HepG2 (cell line): Measurements from ENCODE around the gene SPON2. TPM values are rescaled to one million over a fixed set of nuclear protein-coding genes. Genes with fewer than 3 reads are reported as not detected.

Experiments
- CSRNP1 ChIP-seq: sonication (generic); formaldehyde crosslinking; IDR thresholded peaks from 2 replicates; pipeline ENCODE4 v1.8.1; 2023; ENCODE audit warnings: mild to moderate bottlenecking, missing genetic modification reagents
- DNMT1 ChIP-seq: sonication (generic); formaldehyde crosslinking; IDR thresholded peaks from 2 replicates; pipeline ENCODE4 v1.5.1; 2020; ENCODE audit warnings: mild to moderate bottlenecking, missing genetic modification reagents
- HMGXB4 ChIP-seq, 2 experiments: sonication (generic) in 1 of 2; formaldehyde crosslinking in 1 of 2; IDR thresholded peaks; 2 replicates each; pipeline versions ENCODE4 v1.4.0 to v1.6.1; 2018 to 2020; ENCODE audit warnings: missing genetic modification reagents in 2 of 2, borderline replicate concordance in 1 of 2, low read depth in 1 of 2, mild to moderate bottlenecking in 1 of 2, missing biosample characterization in 1 of 2
- HOXA7 ChIP-seq: sonication (generic); formaldehyde crosslinking; IDR thresholded peaks from 2 replicates; pipeline ENCODE4 v1.8.1; 2022; ENCODE audit warnings: mild to moderate bottlenecking, missing genetic modification reagents, moderate library complexity
- LRRFIP1 ChIP-seq: sonication (generic); formaldehyde crosslinking; conservative IDR thresholded peaks from 2 replicates; pipeline ENCODE4 v1.4.0; 2020; ENCODE audit warnings: missing genetic modification reagents
- MAZ ChIP-seq, 2 experiments: sonication (generic) in 1 of 2; formaldehyde crosslinking in 1 of 2; IDR thresholded peaks; 2 replicates each; pipeline versions ENCODE4 v1.5.0 to v1.6.1; 2012 to 2020; ENCODE audit warnings: low read depth in 2 of 2, mild to moderate bottlenecking in 2 of 2, borderline replicate concordance in 1 of 2, improper control_type of control experiment in 1 of 2, low read length in 1 of 2, missing genetic modification reagents in 1 of 2, moderate library complexity in 1 of 2
- SMAD1 ChIP-seq: sonication (generic); formaldehyde crosslinking; IDR thresholded peaks from 2 replicates; pipeline ENCODE4 v1.4.0; 2020; ENCODE audit warnings: missing genetic modification reagents, low read depth, mild to moderate bottlenecking, borderline replicate concordance
- SOX5 ChIP-seq: IDR thresholded peaks from 2 replicates; pipeline ENCODE4 v1.6.1; 2016; ENCODE audit warnings: borderline replicate concordance
- STAG1 ChIP-seq: sonication (generic); formaldehyde crosslinking; IDR thresholded peaks from 2 replicates; pipeline ENCODE4 v1.4.0; 2020; ENCODE audit warnings: missing genetic modification reagents
- ZNF318 ChIP-seq: sonication (generic); formaldehyde crosslinking; IDR thresholded peaks from 2 replicates; pipeline ENCODE4 v1.4.0; 2020; ENCODE audit warnings: mild to moderate bottlenecking, missing genetic modification reagents
- ZNF678 ChIP-seq: sonication (generic); formaldehyde crosslinking; IDR thresholded peaks from 2 replicates; pipeline ENCODE4 v1.4.0; 2020; ENCODE audit warnings: mild to moderate bottlenecking, missing genetic modification reagents
- ZNF777 ChIP-seq: sonication (generic); formaldehyde crosslinking; IDR thresholded peaks from 2 replicates; pipeline ENCODE4 v1.4.0; 2020; ENCODE audit warnings: missing genetic modification reagents
- polyA plus RNA-seq, 8 experiments: library from polyadenylated mRNA; depleted of rRNA in 3 of 8; stranded (reverse) in 7 of 8; unstranded in 1 of 8; fragments of >200 nt; fragmentation: Illumina TruSeq in 4 of 8; extraction: Trizol in 4 of 8; gene quantifications; 2 replicates each; pipeline versions ENCODE4 v1.2.1 to v1.2.3, GENCODE V29; 2011 to 2016; ENCODE audit warnings: low read depth in 4 of 8, missing spikeins in 1 of 8, mixed read lengths in 1 of 8; ENCODE audit not compliant: insufficient read depth in 1 of 8
- total RNA-seq, 5 experiments: library from RNA; depleted of rRNA; stranded (reverse); fragments of >200 nt; fragmentation: Illumina TruSeq; extraction: Trizol; gene quantifications; 2 replicates each; pipeline ENCODE4 v1.2.3, GENCODE V29; 2016; ENCODE audit warnings: low read depth in 1 of 5

The SPON2 gene
- total and polyA plus RNA-seq, 2 of the 13 experiments (the other 11 are each of a cell fraction or from before 2014, with no cell fraction given), result 17.4 to 55.2 TPM

- TF ChIP-seq ZNF318 (CRISPR knock-in tag), result no peak
- TF ChIP-seq MAZ (IDR thresholded peaks at IDR 0.05; ENCODE audit: borderline replicate concordance, low read depth, low read length), result no peak; the same call in 1 of the 2 replicates
- peak; percentile 51; the same call in 1 of the 2 replicates for TF ChIP-seq MAZ (CRISPR knock-in tag; IDR thresholded peaks at IDR 0.05; ENCODE audit: low read depth)
- peak in 1 of 2 experiments; percentile 38; a peak in 1 of 4 replicates for TF ChIP-seq HMGXB4 (CRISPR knock-in tag; IDR thresholded peaks at IDR 0.05; ENCODE audit: borderline replicate concordance in 1 of 2, low read depth in 1 of 2)
- no peak for TF ChIP-seq CSRNP1
- TF ChIP-seq SMAD1 (CRISPR knock-in tag), result no peak
- TF ChIP-seq ZNF777 (CRISPR knock-in tag), result no peak
- peak; percentile 99 for TF ChIP-seq STAG1 (CRISPR knock-in tag)
- TF ChIP-seq DNMT1 (CRISPR knock-in tag), result no peak
- TF ChIP-seq SOX5 (CRISPR knock-in tag), result no peak
- TF ChIP-seq LRRFIP1, result no peak
- TF ChIP-seq ZNF678 (CRISPR knock-in tag), result no peak
- no peak for TF ChIP-seq HOXA7 (CRISPR knock-in tag)
Observed at GRCh38 chr4:1130316-1131186, 41.8 kb downstream of the SPON2 start (continued).
